Fibroblast of skin of right biceps (primary cell): ENCODE data around the gene TRIM16.
"Not testable (repeated sequence)": the region's sequence is repeated elsewhere in the genome, so short reads cannot be mapped to it uniquely, and the experiment has no call there.

Source experiments
- DNase-seq: peaks from one replicate; pipeline ENCODE4 v3.0.0-alpha.2; 2013

Gene TRIM16

DNA sequence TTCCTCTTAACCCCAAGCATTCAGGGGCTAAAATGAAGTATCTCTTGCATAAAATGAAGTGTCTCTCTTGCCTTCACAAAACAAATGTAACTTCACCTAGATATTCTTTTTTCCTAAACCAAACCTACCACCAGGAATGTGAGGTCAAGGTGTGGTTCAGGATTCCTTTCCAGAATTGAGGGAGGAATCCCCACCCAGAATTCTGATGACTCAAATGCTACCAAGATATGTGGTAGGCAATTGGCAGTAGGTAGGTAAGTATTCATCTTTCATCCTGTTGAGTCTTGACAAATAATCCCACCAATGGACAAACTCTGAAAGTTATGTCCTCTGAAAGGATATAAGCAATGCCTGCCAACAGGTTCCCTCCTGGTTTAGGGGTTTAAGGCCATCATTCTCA, 26.2 kb downstream of the TRIM16 start:
- no peak for DNase-seq

DNA sequence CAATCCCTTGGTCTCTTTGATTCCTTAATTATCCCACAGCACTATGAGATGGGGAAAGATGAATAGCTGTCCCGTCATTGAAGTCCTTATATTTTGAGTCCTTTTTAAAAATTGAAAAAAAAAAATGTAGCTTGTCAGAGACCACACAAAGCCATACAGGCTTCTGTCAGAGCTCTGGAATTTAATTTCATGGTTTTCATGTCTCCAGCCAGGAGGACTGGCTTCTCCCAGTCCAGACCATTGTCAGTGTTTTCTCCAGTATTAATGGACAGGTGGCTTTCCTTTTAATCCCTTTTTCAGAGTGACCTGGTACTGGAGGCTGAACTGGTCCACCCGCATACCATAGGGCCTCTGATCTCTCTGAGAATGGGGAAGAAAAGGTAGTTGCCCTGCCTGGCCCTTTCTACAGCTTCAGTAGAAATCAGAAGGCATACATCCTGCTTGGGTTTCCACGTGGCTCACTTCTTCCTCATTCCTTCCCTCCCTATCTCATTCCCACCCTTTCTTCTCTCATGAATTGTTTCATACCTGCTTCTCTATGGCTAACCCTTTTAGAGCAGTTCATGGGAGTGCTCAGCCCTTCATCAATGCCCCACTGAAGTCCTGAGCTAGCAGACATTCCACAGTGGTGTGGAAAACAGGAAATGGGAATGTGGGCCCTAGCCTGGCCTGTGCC, 29.1 kb downstream of the TRIM16 start:
- DNase-seq, result peak; percentile 37

DNA sequence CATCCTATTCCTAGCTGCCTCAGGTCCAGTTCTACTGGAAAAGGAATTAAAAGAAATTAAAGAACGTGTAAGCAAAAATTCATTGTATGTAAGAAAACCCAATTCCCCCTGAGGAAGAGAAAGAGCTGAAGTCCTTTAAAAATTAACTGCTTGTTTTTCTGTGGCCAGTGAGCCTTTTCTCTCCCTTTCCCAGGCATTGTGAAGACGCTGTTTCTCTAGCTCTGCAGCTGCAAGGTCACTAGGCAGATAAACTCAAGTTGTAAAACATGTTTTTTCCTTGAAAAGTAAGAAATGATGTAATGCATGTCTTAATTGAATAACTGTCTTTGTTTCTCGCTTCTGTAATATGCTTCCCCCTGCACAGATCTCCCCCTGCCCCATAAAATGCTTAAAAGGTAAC, 29.7 kb downstream of the TRIM16 start:
- not testable (repeated sequence) for DNase-seq

DNA sequence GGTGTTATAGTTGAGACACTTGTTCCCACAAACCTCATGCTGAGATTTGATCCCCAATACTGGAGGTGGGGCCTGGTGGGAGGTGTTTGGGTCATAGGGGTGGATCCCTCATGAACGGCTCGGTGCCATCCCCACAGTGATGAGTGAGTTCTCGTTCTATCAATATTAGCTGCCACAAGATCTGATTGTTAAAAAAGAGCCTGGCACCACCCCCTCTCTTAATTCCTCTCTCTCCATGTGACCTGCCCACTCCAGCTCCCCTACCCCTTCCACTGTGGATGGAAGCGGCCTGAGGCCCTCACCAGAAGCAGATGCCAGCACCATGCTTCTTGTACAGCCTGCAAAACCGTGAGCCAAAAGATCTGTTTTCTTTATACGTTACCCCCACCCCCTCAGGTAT, 31.2 kb downstream of the TRIM16 start:
- DNase-seq, result no peak

DNA sequence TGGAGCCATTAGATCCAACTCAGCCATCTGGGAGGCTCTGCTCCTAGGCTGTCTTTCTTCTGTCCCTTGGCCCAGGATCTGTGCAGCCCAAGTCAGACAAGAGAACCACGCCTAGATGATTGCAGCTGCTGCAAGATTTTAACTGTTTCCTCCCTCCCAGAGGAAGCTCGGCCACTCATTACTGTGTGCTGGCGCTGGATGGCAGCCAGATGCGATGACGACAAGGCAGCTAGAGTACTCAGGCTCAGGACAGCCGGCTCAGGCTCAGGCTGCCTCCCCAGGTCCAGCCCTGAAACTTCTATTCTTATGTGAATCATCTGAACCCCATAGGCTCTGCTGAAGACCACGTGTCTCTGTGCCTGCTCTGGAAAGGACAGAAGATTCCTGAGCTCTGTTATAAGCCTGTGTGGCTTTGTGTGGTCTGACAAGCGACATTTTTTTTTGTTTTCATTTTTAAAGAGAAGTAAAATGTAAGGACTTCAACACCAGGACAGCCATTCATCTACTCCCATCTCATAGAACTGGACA, 32.5 kb downstream of the TRIM16 start:
- peak; percentile 99 for DNase-seq

DNA sequence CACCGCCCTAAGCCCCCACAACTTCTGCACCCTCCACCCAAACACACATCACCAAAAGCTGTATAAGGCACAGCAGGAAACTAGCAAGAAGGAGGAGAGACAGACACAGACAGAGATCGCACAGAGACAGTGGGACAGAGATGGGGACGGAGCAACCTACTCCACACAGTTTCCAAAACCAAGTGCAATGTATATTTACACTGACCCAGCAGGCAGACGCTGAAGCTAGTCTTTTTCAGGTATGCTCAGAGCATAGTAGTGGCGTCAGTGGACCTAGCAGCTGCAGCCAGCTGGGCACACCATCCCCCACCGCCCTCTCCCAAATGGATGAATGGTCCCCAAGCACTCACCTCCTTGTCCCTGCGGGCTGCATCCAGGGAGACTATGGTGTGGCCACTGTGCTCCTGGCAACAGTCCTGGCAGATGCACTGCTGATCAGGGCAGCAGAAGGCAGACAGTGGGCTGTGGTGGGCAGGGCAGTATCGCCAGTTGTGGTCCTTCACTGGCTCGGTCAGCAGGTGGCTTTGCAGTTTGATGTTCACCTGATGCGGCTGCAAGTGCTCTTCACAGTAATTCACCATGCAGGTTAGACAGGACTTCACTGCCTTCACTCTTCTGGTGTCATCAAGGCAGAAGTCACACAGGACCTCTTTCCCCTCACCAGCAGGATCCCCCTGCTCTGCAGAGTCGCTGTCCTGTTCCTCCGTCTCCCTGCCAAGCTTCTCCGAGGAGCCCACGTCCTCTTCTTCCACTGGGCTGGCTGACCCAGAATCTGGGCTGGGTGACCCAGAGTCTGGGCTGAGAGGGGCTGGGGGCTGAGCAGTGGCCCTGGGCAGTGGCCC, 33.1 kb downstream of the TRIM16 start:
- DNase-seq, result no peak

DNA sequence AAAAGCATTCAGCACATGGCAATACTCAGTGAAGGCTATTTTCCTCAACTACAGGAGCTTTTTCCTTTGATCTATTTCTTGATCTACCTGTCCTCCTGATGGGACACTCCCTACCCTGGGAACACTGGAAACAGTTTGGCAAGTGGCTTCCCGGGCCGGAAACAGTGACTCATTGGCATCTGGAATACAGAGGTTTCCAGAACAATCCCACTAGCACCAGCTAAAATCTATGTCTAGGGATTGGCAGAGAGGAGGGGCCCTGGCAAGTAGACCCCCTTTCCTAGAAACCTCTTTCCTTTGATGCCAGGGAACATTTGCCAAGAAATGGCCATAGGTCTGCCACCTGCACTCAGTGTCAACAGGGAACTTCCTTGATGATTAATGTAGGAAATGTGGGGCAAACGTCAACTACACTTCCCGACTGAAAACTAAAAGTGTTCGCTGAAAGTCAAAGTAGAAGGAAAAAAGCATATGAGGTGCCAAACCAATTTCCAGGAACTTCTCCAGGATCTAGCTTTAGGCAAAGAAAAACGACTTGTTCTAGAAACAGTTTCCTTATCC, 34.2 kb downstream of the TRIM16 start:
- peak; percentile 49 for DNase-seq

DNA sequence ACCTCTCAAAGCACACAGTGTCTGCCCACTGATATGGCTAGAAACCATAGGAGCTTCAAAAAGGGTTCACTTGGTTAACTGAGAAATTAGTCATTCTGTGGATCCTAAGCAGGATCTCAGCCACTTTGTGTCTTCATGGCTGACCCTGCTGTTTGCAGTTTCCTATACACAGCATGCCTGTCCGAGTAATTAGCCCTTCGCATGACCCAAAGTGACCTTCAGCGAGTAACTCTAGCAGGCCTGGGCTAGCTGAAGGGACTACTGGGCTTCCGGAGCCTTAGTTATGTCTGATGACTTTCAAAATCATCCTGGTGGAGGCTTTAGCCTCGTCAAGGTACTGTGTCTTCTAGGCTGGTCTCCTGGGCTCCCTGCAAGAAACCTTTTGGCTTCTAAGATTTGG, 35.7 kb downstream of the TRIM16 start:
- DNase-seq, result no peak

DNA sequence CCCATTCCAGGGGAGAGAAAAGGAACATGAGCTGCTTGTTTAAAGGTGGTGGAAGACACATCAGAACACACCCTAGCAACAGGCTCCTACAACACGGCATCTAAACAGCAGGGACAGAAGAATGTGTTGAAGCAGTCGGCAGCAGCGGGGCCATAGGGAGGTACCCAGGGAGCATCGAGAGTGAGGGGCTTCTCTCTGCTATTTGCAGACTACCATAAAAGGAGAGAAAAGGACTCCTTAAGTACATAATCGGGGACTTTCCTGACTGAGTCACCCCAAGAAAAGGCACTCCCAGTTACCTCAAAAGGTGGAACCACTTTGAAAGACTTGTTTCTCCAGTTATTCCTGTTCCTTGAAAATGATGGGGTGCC, 38.2 kb downstream of the TRIM16 start:
- DNase-seq, result peak; percentile 47

DNA sequence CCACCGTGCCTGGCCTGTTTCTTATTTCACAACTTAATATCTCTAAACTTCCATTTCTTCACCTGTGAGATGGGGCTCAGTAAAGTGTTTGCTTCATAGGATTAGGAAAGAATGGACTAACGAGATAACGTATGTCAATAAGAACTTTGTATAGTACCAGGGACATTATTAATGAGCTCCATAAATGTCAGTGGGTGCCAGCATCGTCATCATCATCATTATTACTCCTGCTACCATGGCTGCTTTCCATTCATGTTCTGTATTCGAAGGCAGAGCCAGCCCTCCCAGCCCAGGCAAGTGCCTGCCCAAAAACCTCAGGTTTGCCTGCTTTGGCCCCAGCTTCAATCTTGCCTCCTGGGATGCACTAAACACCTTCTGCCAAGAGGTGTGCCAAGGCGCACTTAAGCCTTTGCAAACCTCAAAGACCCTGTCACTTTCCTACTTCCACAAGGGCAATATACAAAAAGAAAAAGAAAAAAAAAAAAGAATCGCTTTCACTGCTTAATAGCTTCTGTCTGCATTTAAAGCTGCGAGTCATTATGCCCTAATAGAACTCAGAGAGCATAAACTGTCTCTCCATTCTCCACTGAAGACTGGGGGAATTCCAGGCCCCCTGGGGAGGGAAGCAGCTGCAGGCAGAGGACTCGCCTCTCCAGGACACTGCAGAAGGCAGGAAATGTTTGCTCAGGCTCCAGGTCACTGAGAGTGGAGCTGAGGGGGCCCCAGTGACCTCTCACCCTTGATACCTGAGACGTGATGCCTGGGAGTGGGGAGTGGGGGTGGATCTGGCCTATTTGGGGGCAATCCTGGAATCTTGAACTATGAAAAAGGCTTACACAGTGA, 38.8 kb downstream of the TRIM16 start:
- peak; percentile 61 for DNase-seq

DNA sequence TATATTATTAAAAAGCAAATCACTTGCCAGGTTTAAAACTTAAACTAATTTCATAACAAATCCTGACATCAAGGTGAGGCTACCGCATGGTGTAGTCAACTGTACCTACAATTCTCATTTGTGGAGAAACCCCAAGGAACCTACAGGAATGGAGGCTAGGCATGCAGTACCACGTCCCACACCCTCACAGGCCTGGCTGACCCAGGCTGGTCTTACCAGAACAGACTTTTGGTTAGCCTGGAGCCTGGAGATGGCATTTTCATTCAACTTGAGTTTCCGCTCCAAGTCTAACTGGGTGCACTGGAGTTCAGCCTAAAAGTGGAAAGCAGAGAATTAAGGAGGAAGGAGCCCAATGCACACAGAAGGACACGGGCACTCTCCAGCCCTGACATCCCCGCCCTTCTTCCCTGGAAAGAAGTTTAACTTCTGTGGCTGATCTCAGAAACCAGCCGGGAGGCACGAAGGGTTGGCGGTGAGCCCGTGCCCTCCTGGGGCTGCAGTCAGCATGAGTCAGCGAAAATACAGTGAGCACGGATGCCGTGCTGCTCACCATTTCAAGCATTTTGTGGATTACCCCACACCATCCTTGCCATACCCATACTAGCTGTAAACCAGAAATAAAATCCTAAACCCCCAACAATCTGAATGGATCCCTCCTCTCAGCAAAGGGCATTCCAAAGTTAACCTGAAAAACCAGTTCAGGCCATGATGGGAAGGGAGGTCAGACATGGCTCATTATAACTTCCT, 41.4 kb downstream of the TRIM16 start:
- not testable (repeated sequence) for DNase-seq

DNA sequence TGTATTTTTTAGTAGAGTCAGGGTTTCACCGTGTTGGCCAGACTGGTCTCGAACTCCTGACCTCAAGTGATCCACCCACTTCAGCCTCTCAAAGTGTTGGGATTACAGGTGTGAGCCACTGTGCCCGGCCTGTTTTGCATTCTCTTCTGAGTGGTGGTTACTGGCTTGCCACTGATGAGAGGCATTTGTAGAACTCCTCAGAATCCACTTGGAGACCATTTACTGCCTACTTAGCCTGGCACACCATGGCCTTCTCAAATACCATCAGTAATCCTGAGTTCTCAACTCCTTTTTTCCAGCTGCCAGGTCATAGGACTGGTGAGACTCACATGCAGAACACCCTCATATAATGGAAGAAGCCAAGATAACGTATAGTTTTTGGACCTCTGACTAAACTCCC, 42.1 kb downstream of the TRIM16 start:
- DNase-seq, result not testable (repeated sequence)

DNA sequence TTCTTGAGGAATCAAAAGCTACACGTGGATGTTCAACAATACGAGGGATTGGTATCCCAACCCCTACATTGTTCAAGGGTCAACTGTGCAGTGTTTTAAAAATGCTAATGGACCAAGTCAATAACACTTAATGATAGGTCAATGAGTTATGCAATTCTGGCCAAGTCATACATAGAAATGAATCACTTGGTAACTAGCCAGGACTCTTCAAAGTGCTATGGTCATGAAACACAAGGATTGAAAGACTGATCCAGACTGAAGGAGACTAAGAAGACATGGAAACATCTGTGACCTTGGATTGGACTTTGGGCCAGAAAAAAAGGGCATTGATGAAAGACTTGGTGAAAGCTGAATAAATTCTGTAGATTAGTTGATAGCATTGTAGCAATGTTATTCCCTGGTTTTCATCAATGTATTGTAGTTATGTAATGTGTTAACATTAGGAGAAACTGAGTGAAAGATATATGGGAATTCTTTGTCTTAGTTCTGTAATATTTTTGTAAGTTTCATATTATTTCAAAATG, 53.1 kb downstream of the TRIM16 start:
- not testable (repeated sequence) for DNase-seq

DNA sequence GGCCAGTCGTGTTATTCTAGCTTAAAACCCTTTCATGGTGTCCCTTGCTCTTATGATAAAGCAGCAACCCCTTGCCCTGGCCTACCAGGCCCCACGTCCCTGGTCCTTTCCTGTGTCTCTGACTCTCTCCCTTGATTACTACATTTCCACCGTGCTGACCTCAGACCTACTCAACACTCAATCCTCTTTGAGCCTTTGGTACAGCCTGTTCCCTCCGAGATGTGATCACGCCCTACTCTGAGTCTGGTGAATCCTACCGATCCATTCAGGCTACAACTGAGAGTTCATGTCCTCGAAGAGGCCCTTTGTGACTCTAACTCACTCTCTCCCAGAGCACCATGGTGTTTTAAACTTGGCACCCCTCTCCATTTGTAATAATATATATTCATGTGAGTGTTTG, 54.1 kb downstream of the TRIM16 start:
- not testable (repeated sequence) for DNase-seq

DNA sequence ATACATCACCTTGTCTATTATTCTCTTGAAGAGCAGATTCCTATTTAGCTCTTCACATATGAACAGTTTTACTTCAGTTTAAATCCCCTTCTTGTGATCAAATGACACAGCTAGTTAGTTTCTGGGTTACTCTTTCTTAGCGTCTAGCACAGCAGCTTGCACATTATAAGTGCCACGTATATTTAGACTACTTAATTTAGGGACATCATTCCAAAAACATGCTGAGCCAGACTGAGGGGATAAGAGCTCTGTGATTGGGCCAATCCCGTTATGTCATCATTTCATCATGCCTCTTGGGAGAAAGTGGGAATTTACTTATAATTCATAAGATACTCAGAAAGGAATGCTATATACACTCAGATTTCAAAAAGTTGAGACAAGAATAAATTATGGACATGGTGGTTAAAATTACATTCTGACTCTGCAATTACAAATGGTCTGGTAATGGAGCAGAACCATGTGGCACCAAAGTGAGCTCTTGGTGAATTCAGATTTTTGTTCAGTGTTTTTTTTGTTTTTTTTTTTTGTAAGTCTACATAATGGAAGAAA, 60.4 kb downstream of the TRIM16 start:
- peak; percentile 46 for DNase-seq

DNA sequence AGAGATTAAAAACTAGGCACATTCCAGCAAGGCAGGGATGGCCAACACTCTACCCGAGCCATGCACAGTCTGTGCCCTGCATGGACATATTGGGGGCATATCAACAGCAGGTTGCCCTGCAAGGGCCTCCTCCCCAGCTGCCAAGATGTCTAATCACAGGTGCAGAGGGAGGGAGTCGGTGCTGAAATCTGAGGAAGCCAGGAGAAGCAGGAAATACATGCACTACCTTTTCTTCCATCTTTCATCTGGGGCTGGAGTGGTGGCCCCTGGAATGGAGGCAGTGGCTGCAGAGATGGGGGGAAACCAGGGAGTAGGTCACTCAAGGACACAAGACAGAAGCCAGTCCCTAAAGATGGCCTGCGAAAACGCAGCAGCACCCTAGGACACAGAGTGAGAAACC, 60.9 kb downstream of the TRIM16 start:
- DNase-seq, result not testable (repeated sequence)

DNA sequence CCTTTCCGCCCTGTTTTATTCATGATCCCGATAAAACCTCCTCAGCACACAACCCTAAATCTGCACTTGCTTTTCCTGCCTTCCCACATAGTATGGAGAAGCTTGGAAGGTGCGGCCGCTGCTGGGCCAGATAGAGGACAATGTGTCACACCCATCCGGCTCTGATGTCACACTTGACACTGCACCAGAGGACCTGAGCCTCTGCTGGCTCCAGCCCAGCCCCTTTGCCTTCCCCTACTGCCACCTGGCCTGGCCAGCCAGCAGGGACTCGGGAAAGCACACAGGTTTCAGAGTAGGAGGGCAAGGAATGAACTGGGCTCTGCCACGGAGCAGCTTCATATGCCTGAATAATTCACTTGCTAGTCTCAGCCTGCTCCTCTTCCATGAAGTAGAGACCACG, 62.0 kb downstream of the TRIM16 start:
- DNase-seq, result not testable (repeated sequence)

DNA sequence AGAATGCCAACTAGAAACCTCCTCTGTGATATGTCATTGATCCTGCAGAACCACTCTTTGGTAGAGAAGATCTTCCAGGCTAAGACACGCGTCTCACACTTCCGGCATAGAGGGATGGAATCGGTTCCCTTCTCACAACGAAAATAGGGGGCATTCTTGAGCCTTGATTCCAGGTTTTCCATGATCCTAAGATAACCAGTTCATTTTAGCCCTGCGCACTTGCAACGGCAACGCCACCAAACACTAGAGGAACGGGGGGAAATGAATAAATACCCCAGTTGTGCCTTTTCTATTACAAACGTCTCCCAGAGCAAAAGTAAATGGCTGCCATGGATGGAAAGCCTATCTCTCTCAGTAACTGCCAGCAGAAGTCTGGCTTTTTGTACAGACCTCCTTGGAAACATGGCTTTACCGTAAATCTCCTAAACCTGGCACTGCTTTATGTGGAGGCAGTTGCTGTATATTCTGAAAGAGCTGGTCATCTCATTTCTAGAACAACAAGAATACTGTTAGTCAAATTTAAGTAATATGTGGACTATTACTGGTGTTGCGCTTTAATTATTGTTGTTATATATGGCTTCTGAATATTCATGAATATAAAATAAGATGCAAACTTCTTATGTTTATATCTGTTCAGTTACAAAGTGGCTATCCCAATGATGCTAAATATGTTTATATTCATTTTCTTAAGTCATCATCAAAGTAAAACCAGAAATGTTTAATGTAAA, 64.6 kb downstream of the TRIM16 start, which contains the start of gene FBXW10B:
Gene FBXW10B, minus strand, starts transcription at position 374 of the 728 bp plus-strand sequence. Its CDS starts 192 bp downstream, at position 182.
- not testable (repeated sequence) for DNase-seq

DNA sequence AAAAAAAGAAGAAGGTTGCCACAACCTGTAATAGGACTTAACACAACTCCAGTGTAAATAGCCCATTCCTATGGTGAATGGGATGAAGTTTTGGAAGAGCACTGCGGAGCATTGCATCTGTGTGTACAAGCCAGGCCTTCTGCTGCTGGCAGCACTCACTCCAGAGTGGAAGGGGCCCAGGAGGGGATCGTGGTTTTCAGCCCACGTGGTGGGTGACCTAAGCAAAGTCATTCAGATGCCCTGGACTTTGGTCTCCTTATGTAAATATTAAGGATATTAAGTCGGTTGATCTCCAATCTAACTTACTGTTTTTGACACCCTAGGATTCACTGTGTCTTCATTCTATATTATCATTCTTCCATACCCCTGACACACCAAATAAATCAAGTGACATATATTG, 67.3 kb downstream of the TRIM16 start:
- not testable (repeated sequence) for DNase-seq

DNA sequence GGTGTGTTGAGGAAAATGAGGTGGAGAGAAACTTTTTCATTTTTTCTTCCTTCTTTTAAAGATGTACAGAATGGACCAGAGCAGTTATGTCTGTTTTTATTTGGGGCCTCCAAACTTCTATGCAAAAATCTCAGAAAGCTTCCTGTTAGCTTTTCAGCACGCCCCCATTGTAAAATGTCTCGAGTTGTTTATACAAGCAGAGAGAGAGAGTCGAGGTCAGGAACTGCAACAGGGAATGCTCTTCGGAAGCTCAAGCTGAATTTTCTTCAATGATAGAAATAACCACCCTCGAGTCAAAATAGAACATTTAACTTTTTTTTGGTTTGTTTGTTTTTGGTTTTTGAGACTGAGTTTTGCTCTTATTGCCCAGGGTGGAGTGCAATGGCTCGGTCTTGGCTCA, 68.3 kb downstream of the TRIM16 start:
- not testable (repeated sequence) for DNase-seq

DNA sequence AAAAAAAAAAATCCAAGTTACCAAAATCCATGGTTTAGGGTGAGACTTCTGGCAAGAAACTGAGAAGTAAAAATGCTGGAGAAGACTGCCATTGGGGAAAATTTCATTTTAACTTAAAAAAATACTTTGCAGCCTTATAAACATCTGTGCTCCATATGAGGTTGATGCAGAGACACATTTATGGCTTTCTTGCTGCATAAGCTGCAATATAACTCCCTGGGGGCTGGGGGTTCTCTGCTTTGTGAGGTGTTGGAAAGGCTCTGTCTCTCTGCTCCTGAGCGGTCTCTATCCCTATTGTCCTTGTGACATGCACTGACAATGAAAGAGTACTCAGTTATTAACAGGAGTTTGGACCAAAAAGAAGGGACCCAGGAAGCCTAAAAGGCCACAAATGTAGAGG, 71.0 kb downstream of the TRIM16 start:
- DNase-seq, result not testable (repeated sequence)
